WTC11 (cell line): ENCODE results near the gene GPR158. TPM values are rescaled to one million over a fixed set of nuclear protein-coding genes. Genes with fewer than 3 reads are reported as not detected.

Experiments used
- ATAC-seq: fragments of 200-7000 bp; cut with Tn5 transposase; 2 replicates; pipeline ENCODE4 v1.10.0; 2021; ENCODE audit warnings: mild to moderate bottlenecking, moderate library complexity
- CTCF ChIA-PET: fragments of 300-600 bp; sonication (Branson Sonifier 250); formaldehyde crosslinking; loops from one replicate; lab custom pipeline; 2021; ENCODE audit warnings: antibody characterized with exemption; lab: Charles Lee
- POLR2A ChIA-PET: fragments of 350-600 bp; sonication (Branson Sonifier 250); formaldehyde crosslinking; loops from one replicate; lab custom pipeline; 2021; ENCODE audit warnings: antibody characterized with exemption; lab: Charles Lee
- DNase-seq: peaks from one replicate; pipeline ENCODE4 v3.0.0; 2021; ENCODE audit warnings: low spot score
- H3K27ac Mint-ChIP-seq: 2 replicates; pipeline ENCODE4 v1.8.0; 2021; ENCODE audit warnings: mixed read lengths
- H3K27me3 Mint-ChIP-seq: 2 replicates; pipeline ENCODE4 v1.8.0; 2021; ENCODE audit warnings: low read depth, mild to moderate bottlenecking, moderate library complexity, mixed read lengths
- H3K36me3 Mint-ChIP-seq: 2 replicates; pipeline ENCODE4 v1.8.0; 2021; ENCODE audit warnings: mixed read lengths
- H3K4me1 Mint-ChIP-seq: 2 replicates; pipeline ENCODE4 v1.8.0; 2022; ENCODE audit warnings: mixed read lengths
- H3K4me3 Mint-ChIP-seq: 2 replicates; pipeline ENCODE4 v1.8.0; 2021; ENCODE audit warnings: mild to moderate bottlenecking, moderate library complexity, mixed read lengths
- H3K9me3 Mint-ChIP-seq: 2 replicates; pipeline ENCODE4 v1.8.0; 2021; ENCODE audit warnings: mixed read lengths
- AR ChIP-seq: fragments of 250-450 bp; sonication (Bioruptor Pico); IDR thresholded peaks from 2 replicates; pipeline ENCODE4 v1.9.0; 2021; ENCODE audit warnings: mild to moderate bottlenecking
- CDX4 ChIP-seq: fragments of 250-450 bp; sonication (Bioruptor Pico); IDR thresholded peaks from 2 replicates; pipeline ENCODE4 v1.9.0; 2021; ENCODE audit warnings: moderate library complexity, mild to moderate bottlenecking, inconsistent platforms, borderline replicate concordance
- E2F4 ChIP-seq: sonication (generic); formaldehyde crosslinking; IDR thresholded peaks from 2 replicates; pipeline ENCODE4 v1.8.1; 2022; ENCODE audit warnings: low read depth, mild to moderate bottlenecking, moderate library complexity, missing genetic modification reagents, borderline replicate concordance
- ERG ChIP-seq: fragments of 250-450 bp; sonication (Bioruptor Pico); IDR thresholded peaks from 2 replicates; pipeline ENCODE4 v1.8.0; 2021; ENCODE audit warnings: mild to moderate bottlenecking
- ESRRA ChIP-seq: sonication (generic); formaldehyde crosslinking; IDR thresholded peaks from 2 replicates; pipeline ENCODE4 v1.8.1; 2022; ENCODE audit warnings: mild to moderate bottlenecking, missing genetic modification reagents, borderline replicate concordance
- FOXJ3 ChIP-seq: sonication (generic); formaldehyde crosslinking; IDR thresholded peaks from 2 replicates; pipeline ENCODE4 v1.9.0; 2021; ENCODE audit warnings: missing genetic modification reagents, mild to moderate bottlenecking, borderline replicate concordance
- GABPB1 ChIP-seq: sonication (generic); formaldehyde crosslinking; IDR thresholded peaks from 2 replicates; pipeline ENCODE4 v1.8.1; 2023; ENCODE audit warnings: mild to moderate bottlenecking, missing genetic modification reagents
- GRHL2 ChIP-seq: fragments of 250-450 bp; sonication (Bioruptor Pico); IDR thresholded peaks from 2 replicates; pipeline ENCODE4 v1.8.0; 2022; ENCODE audit warnings: mild to moderate bottlenecking, moderate library complexity; ENCODE audit not compliant: insufficient replicate concordance, severe bottlenecking
- HMGA2 ChIP-seq: fragments of 250-450 bp; sonication (Bioruptor Pico); IDR thresholded peaks from 2 replicates; pipeline ENCODE4 v1.4.0; 2021; ENCODE audit warnings: mild to moderate bottlenecking, moderate library complexity
- IRF1 ChIP-seq: sonication (generic); formaldehyde crosslinking; IDR thresholded peaks from 2 replicates; pipeline ENCODE4 v1.8.0; 2023; ENCODE audit warnings: missing genetic modification reagents
- KAT7 ChIP-seq: sonication (generic); formaldehyde crosslinking; IDR thresholded peaks from 2 replicates; pipeline ENCODE4 v1.8.1; 2023; ENCODE audit warnings: missing genetic modification reagents, mild to moderate bottlenecking, borderline replicate concordance
- NFE2L1 ChIP-seq: sonication (generic); formaldehyde crosslinking; IDR thresholded peaks from 2 replicates; pipeline ENCODE4 v1.8.1; 2023; ENCODE audit warnings: missing genetic modification reagents
- OVOL2 ChIP-seq: fragments of 250-450 bp; sonication (Bioruptor Pico); IDR thresholded peaks from 2 replicates; pipeline ENCODE4 v1.9.0; 2021; ENCODE audit warnings: mild to moderate bottlenecking, borderline replicate concordance
- SMAD3 ChIP-seq: sonication (generic); formaldehyde crosslinking; IDR thresholded peaks from 2 replicates; pipeline ENCODE4 v1.8.0; 2022; ENCODE audit warnings: missing genetic modification reagents, mild to moderate bottlenecking, borderline replicate concordance
- SOX15 ChIP-seq: fragments of 250-450 bp; sonication (Bioruptor Pico); IDR thresholded peaks from 2 replicates; pipeline ENCODE4 v1.9.0; 2021; ENCODE audit warnings: mild to moderate bottlenecking
- TEAD1 ChIP-seq: sonication (generic); formaldehyde crosslinking; IDR thresholded peaks from 2 replicates; pipeline ENCODE4 v1.8.0; 2022; ENCODE audit warnings: mild to moderate bottlenecking, missing genetic modification reagents
- TP53 ChIP-seq: sonication (generic); formaldehyde crosslinking; IDR thresholded peaks from 2 replicates; pipeline ENCODE4 v1.8.1; 2023; ENCODE audit warnings: mild to moderate bottlenecking, missing genetic modification reagents
- USF2 ChIP-seq: sonication (generic); formaldehyde crosslinking; IDR thresholded peaks from 2 replicates; pipeline ENCODE4 v1.8.1; 2023; ENCODE audit warnings: mild to moderate bottlenecking, missing genetic modification reagents, moderate library complexity
- ZNF121 ChIP-seq: sonication (generic); formaldehyde crosslinking; IDR thresholded peaks from 2 replicates; pipeline ENCODE4 v1.8.0; 2023; ENCODE audit warnings: missing genetic modification reagents
- ZNF263 ChIP-seq: sonication (generic); formaldehyde crosslinking; IDR thresholded peaks from 2 replicates; pipeline ENCODE4 v1.8.1; 2022; ENCODE audit warnings: low read depth, mild to moderate bottlenecking, moderate library complexity, missing genetic modification reagents
- ZNF512 ChIP-seq: sonication (generic); formaldehyde crosslinking; IDR thresholded peaks from 2 replicates; pipeline ENCODE4 v1.8.1; 2022; ENCODE audit warnings: missing genetic modification reagents, borderline replicate concordance
- total RNA-seq: library from RNA; stranded (reverse); gene quantifications from 3 replicates; pipeline ENCODE4 v1.2.3, GENCODE V29; 2021

The GPR158 gene
- total RNA-seq, 1 experiment from 2014 or later = 0.63 TPM

GRCh38 chr10:25492680-25493079 lies 317.9 kb downstream of the GPR158 start:
- H3K9me3 Mint-ChIP-seq = no peaks in the 10 kb centered on the region
- no peaks in the 10 kb centered on the region for H3K27me3 Mint-ChIP-seq
- no peaks in the 10 kb centered on the region for H3K36me3 Mint-ChIP-seq
- H3K4me1 Mint-ChIP-seq = peaks cover 33% of the 10 kb centered on the region
- H3K27ac Mint-ChIP-seq = peak overlapping the region; percentile 70
- ATAC-seq = no peak
- no peak overlapping the region for H3K4me3 Mint-ChIP-seq
- POLR2A ChIA-PET = no interaction called here
- no peak for TF ChIP-seq GRHL2 (CRISPR knock-in tag)
- TF ChIP-seq SMAD3 (CRISPR knock-in tag) = no peak
- TF ChIP-seq HMGA2 (CRISPR knock-in tag) = peak; percentile 96
- TF ChIP-seq, all 79 proteins: peak for 1
- no peak for DNase-seq
- CTCF ChIA-PET = no interaction called here

GRCh38 chr10:25493122-25493893 lies 318.5 kb downstream of the GPR158 start:
- peak overlapping the region; percentile 70 for H3K27ac Mint-ChIP-seq

More at GRCh38 chr10:25493122-25493893, 318.5 kb downstream of the GPR158 start:
- H3K4me1 Mint-ChIP-seq = peaks cover 29% of the 10 kb centered on the region
- TF ChIP-seq FOXJ3 (CRISPR knock-in tag) = no peak
- no peak for TF ChIP-seq SMAD3 (CRISPR knock-in tag)
- TF ChIP-seq CDX4 (CRISPR knock-in tag) = 0 out of 2 replicates have a peak, but pooled peaks have one; percentile 14
- no peak for TF ChIP-seq TP53 (CRISPR knock-in tag)
- no peak for TF ChIP-seq HMGA2 (CRISPR knock-in tag)
- TF ChIP-seq KAT7 (CRISPR knock-in tag) = no peak
- no peak for TF ChIP-seq ERG (CRISPR knock-in tag)
- TF ChIP-seq AR (CRISPR knock-in tag) = no peak
- 0 out of 2 replicates have a peak, but pooled peaks have one; percentile 21 for TF ChIP-seq NFE2L1 (CRISPR knock-in tag)
- no peak for TF ChIP-seq E2F4 (CRISPR knock-in tag)
- TF ChIP-seq USF2 (CRISPR knock-in tag) = no peak
- TF ChIP-seq SOX15 (CRISPR knock-in tag) = no peak
- no peak for TF ChIP-seq IRF1
- no peak for TF ChIP-seq ESRRA (CRISPR knock-in tag)
- TF ChIP-seq ZNF121 (CRISPR knock-in tag) = peak; percentile 97
- TF ChIP-seq ZNF263 = no peak
- TF ChIP-seq TEAD1 (CRISPR knock-in tag) = peak; percentile 29; the same call in 1 of the 2 replicates
- TF ChIP-seq OVOL2 (CRISPR knock-in tag) = no peak
- TF ChIP-seq ZNF512 (CRISPR knock-in tag) = no peak
- no peak for TF ChIP-seq GABPB1
- H3K36me3 Mint-ChIP-seq = no peaks in the 10 kb centered on the region
- ATAC-seq (peak; percentile 99), DNase-seq (peak; percentile 31)
- ChIA-PET POLR2A (no interaction called here), CTCF (no interaction called here)
- no peaks in the 10 kb centered on the region for H3K27me3 Mint-ChIP-seq
- H3K4me3 Mint-ChIP-seq = no peak overlapping the region; the same call in 1 of the 2 replicates
- no peaks in the 10 kb centered on the region for H3K9me3 Mint-ChIP-seq
